ENCODE measurements around the gene RHNO1.

- TF ChIP-seq CTCF (conservative IDR thresholded peaks at IDR 0.05; ENCODE audit: low read length) (no peak), EZH2phosphoT487 (IDR thresholded peaks at IDR 0.05; ENCODE audit: borderline replicate concordance) (no peak)
Measured at GRCh38 chr12:2891240-2892053, 14.4 kb downstream of the RHNO1 start.

All from Loucy (cell line).